ENCODE measurements around the gene CNTN4.

CNTN4 gene

GRCh38 chr3:2793987-2794386 lies 695.3 kb downstream of the CNTN4 start:
- H3K9ac ChIP-seq (ENCODE audit: low read depth, low read length) = no peak overlapping the region
- DNase-seq = no peak
- no peak overlapping the region for H2AFZ ChIP-seq (ENCODE audit: low read depth, low read length)
- H3K4me1 ChIP-seq (ENCODE audit: insufficient read depth, low read length) = no peaks in the 10 kb centered on the region
- H3K27ac ChIP-seq (ENCODE audit: low read length) = no peak overlapping the region
- H3K4me2 ChIP-seq (ENCODE audit: insufficient read depth, low read length) = no peak overlapping the region
- H3K4me3 ChIP-seq (ENCODE audit: low read depth in 1 of 2, low read length in 2 of 2) = no peak overlapping the region
- H3K36me3 ChIP-seq (ENCODE audit: insufficient read depth, low read length) = no peaks in the 10 kb centered on the region
- H3K27me3 ChIP-seq (ENCODE audit: insufficient read depth, low read length, poor library complexity) = no peaks in the 10 kb centered on the region
- no peak for ATAC-seq (ENCODE audit: insufficient read depth, low read depth)
- H3K79me2 ChIP-seq (ENCODE audit: insufficient read depth, low read length) = no peaks in the 10 kb centered on the region
- H3K9me3 ChIP-seq (ENCODE audit: insufficient read depth, low read length, severe bottlenecking) = no peaks in the 10 kb centered on the region
- no peak for TF ChIP-seq CTCF (IDR thresholded peaks at IDR 0.05; ENCODE audit: borderline replicate concordance, extremely low read depth, low read length, poor library complexity, severe bottlenecking)
- no peak for TF ChIP-seq EZH2 (IDR thresholded peaks at IDR 0.05; ENCODE audit: borderline replicate concordance, low read depth, low read length, severe bottlenecking)
- H4K20me1 ChIP-seq (ENCODE audit: insufficient read depth, low read length) = no peaks in the 10 kb centered on the region

GRCh38 chr3:2802429-2802828 lies 703.8 kb downstream of the CNTN4 start:
- Histone ChIP-seq H4K20me1 (ENCODE audit: insufficient read depth, low read length) (no peaks in the 10 kb centered on the region), H3K27ac (ENCODE audit: low read length) (no peak overlapping the region), H2AFZ (ENCODE audit: low read depth, low read length) (no peak overlapping the region), H3K9me3 (ENCODE audit: insufficient read depth, low read length, severe bottlenecking) (no peaks in the 10 kb centered on the region), H3K4me1 (ENCODE audit: insufficient read depth, low read length) (no peaks in the 10 kb centered on the region), H3K9ac (ENCODE audit: low read depth, low read length) (no peak overlapping the region), H3K4me2 (ENCODE audit: insufficient read depth, low read length) (no peak overlapping the region), H3K4me3 (ENCODE audit: low read depth in 1 of 2, low read length in 2 of 2) (no peak overlapping the region), H3K36me3 (ENCODE audit: insufficient read depth, low read length) (no peaks in the 10 kb centered on the region), H3K79me2 (ENCODE audit: insufficient read depth, low read length) (no peaks in the 10 kb centered on the region), H3K27me3 (ENCODE audit: insufficient read depth, low read length, poor library complexity) (no peaks in the 10 kb centered on the region)
- no peak for ATAC-seq (ENCODE audit: insufficient read depth, low read depth)
- TF ChIP-seq EZH2 (IDR thresholded peaks at IDR 0.05; ENCODE audit: borderline replicate concordance, low read depth, low read length, severe bottlenecking) (no peak), CTCF (IDR thresholded peaks at IDR 0.05; ENCODE audit: borderline replicate concordance, extremely low read depth, low read length, poor library complexity, severe bottlenecking) (no peak)
- no peak for DNase-seq

GRCh38 chr3:2807514-2807913 lies 708.8 kb downstream of the CNTN4 start:
- Histone ChIP-seq H3K4me2 (ENCODE audit: insufficient read depth, low read length) (no peak overlapping the region), H3K27ac (ENCODE audit: low read length) (no peak overlapping the region), H3K36me3 (ENCODE audit: insufficient read depth, low read length) (no peaks in the 10 kb centered on the region), H2AFZ (ENCODE audit: low read depth, low read length) (no peak overlapping the region), H3K27me3 (ENCODE audit: insufficient read depth, low read length, poor library complexity) (no peaks in the 10 kb centered on the region), H3K9me3 (ENCODE audit: insufficient read depth, low read length, severe bottlenecking) (no peaks in the 10 kb centered on the region), H3K9ac (ENCODE audit: low read depth, low read length) (no peak overlapping the region), H4K20me1 (ENCODE audit: insufficient read depth, low read length) (no peaks in the 10 kb centered on the region), H3K4me3 (ENCODE audit: low read depth in 1 of 2, low read length in 2 of 2) (no peak overlapping the region), H3K4me1 (ENCODE audit: insufficient read depth, low read length) (no peaks in the 10 kb centered on the region), H3K79me2 (ENCODE audit: insufficient read depth, low read length) (no peaks in the 10 kb centered on the region)
- no peak for DNase-seq
- ATAC-seq (ENCODE audit: insufficient read depth, low read depth) = no peak
- TF ChIP-seq EZH2 (IDR thresholded peaks at IDR 0.05; ENCODE audit: borderline replicate concordance, low read depth, low read length, severe bottlenecking) (no peak), CTCF (IDR thresholded peaks at IDR 0.05; ENCODE audit: borderline replicate concordance, extremely low read depth, low read length, poor library complexity, severe bottlenecking) (no peak)

GRCh38 chr3:2810723-2811122 lies 712.1 kb downstream of the CNTN4 start:
- no peaks in the 10 kb centered on the region for H3K9me3 ChIP-seq (ENCODE audit: insufficient read depth, low read length, severe bottlenecking)
- no peaks in the 10 kb centered on the region for H4K20me1 ChIP-seq (ENCODE audit: insufficient read depth, low read length)
- no peak overlapping the region for H3K27ac ChIP-seq (ENCODE audit: low read length)
- H3K4me2 ChIP-seq (ENCODE audit: insufficient read depth, low read length) = no peak overlapping the region
- H3K79me2 ChIP-seq (ENCODE audit: insufficient read depth, low read length) = no peaks in the 10 kb centered on the region
- H3K36me3 ChIP-seq (ENCODE audit: insufficient read depth, low read length) = no peaks in the 10 kb centered on the region
- H3K4me1 ChIP-seq (ENCODE audit: insufficient read depth, low read length) = no peaks in the 10 kb centered on the region
- no peak overlapping the region for H3K4me3 ChIP-seq (ENCODE audit: low read depth in 1 of 2, low read length in 2 of 2)
- no peak overlapping the region for H2AFZ ChIP-seq (ENCODE audit: low read depth, low read length)
- H3K27me3 ChIP-seq (ENCODE audit: insufficient read depth, low read length, poor library complexity) = no peaks in the 10 kb centered on the region
- TF ChIP-seq CTCF (IDR thresholded peaks at IDR 0.05; ENCODE audit: borderline replicate concordance, extremely low read depth, low read length, poor library complexity, severe bottlenecking) = no peak
- TF ChIP-seq EZH2 (IDR thresholded peaks at IDR 0.05; ENCODE audit: borderline replicate concordance, low read depth, low read length, severe bottlenecking) = no peak
- no peak overlapping the region for H3K9ac ChIP-seq (ENCODE audit: low read depth, low read length)
- ATAC-seq (ENCODE audit: insufficient read depth, low read depth) = no peak
- no peak for DNase-seq

Data from DND-41 (cell line).